ENCODE data around the gene PRAMEF14.
"Not testable (repeated sequence)": the region's sequence is repeated elsewhere in the genome, so short reads cannot be mapped to it uniquely, and the experiment has no call there.

PRAMEF14 gene, protein sequence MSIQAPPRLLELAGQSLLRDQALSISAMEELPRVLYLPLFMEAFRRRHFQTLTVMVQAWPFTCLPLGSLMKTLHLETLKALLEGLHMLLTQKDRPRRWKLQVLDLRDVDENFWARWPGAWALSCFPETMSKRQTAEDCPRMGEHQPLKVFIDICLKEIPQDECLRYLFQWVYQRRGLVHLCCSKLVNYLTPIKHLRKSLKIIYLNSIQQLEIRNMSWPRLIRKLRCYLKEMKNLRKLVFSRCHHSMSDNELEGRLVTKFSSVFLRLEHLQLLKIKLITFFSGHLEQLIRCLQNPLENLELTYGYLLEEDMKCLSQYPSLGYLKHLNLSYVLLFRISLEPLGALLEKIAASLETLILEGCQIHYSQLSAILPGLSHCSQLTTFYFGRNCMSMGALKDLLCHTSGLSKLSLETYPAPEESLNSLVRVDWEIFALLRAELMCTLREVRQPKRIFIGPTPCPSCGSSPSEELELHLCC

DNA sequence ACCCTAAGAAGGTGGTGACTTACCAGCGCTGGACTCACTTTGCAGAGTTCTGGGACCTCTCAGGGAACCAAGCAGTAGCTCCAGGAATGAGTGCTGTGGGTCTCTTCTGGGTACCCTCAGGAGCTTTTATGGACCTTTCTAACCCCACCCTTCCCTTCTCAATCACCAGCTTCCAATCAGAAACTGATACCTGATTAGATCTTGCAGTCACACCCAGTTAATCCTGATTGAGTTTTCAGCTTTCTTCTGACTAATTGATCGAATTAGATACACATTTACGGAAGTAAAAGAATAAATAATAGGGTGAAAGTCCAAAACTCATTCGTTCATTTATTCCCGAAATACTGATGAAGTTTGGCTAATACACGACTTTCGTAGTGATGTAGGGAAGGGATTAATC lies at the start of gene PRAMEF14:
Gene PRAMEF14, minus strand, starts transcription at position 101 of the 400 bp plus-strand sequence. CDS start 1,820 bp downstream, outside the sequence.
- DNase-seq (ENCODE audit: low read depth); H3K4me3 ChIP-seq (ENCODE audit: low read length): not testable (repeated sequence)

DNA sequence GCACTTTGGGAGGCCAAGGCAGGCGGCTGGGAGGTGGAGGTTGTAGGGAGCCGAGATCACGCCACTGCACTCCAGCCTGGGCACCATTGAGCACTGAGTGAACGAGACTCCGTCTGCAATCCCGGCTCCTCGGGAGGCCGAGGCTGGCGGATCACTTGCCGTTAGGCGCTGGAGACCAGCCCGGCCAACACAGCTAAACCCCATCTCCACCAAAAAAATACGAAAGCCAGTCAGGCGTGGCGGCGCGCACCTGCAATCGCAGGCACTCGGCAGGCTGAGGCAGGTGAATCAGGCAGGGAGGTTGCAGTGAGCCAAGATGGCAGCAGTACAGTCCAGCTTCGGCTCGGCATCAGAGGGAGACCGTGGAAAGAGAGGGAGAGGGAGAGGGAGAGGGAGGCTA lies 48.4 kb upstream of the PRAMEF14 start:
- H3K4me3 ChIP-seq (ENCODE audit: low read length); DNase-seq (ENCODE audit: low read depth): not testable (repeated sequence)

DNA sequence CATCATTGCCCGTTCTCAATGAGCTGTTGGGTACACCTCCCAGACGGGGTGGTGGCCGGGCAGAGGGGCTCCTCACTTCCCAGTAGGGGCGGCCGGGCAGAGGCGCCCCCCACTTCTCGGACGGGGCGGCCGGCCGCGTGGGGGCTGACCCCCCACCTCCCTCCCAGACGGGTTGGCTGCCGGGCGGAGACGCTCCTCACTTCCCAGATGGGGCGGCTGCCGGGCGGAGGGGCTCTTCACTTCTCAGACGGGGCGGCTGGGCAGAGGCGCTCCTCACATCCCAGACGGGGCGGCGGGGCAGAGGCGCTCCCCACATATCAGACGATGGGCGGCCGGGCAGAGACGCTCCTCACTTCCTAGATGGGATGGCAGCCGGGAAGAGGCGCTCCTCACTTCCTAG lies 47.8 kb upstream of the PRAMEF14 start:
- DNase-seq (ENCODE audit: low read depth); H3K4me3 ChIP-seq (ENCODE audit: low read length): not testable (repeated sequence)

DNA sequence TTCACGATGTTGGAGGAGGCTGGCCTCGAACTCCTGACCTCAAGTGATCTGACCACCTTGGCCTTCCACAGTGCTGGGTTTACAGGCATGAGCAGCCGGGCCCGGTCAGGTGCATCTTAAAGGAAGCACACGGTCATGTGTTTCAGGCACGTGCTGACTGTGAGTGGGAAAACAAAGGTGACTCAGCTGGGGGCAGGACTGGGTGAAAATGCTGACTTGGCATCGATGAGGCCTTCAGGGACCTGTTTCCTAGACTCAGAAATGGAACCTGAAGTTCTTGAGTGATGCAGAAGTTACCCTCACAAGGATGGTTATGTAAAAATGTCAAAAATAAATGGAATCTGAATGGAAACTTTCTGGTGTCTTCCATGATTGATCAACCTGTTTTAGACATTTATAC lies 46.1 kb upstream of the PRAMEF14 start:
- DNase-seq (ENCODE audit: low read depth); H3K4me3 ChIP-seq (ENCODE audit: low read length): not testable (repeated sequence)

DNA sequence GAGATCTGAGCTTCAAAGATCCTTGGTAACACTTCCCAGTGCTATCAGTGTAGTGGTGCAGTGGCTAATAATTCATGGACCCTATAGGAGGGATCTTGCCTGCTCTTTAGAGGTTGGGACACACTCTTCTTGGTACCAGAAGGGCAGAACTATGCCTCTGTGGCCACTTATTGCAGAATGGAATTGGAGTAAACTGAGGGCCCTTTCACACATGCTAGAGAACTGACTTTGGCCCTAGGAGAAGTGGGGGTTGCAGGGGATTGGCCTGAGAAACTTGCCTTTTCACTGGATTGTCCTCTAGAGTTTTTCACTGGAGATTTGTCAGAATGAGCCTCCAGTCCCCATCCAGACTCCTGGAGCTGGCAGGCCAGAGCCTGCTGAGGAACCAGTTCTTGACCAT lies 42.4 kb upstream of the PRAMEF14 start, which contains the start of gene PRAMEF17:
Gene PRAMEF17, plus strand, starts transcription at position 301 of the 400 bp plus-strand sequence. Its CDS starts 26 bp downstream, at position 327.
- not testable (repeated sequence) for H3K4me3 ChIP-seq (ENCODE audit: low read length); DNase-seq (ENCODE audit: low read depth)

DNA sequence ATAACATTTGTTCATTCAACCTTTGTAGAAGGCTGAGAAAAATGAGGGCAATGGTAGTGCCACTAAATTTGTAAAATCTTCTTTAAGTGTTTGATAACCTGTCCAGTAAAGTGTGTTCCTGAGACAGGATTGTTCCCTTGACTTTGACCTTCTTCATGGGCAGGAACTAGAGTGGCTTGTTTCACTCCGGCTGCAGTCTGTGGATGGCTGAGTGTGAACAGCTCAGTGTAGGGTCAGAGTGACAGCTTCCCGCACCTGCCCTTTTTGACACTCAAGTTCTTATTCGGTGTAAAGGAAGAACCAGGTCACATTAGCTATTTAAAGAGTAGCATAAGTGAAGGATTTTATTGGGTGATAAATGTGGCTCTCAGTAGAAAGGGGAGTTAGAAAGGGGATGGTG lies 33.4 kb upstream of the PRAMEF14 start:
- H3K4me3 ChIP-seq (ENCODE audit: low read length); DNase-seq (ENCODE audit: low read depth): not testable (repeated sequence)

DNA sequence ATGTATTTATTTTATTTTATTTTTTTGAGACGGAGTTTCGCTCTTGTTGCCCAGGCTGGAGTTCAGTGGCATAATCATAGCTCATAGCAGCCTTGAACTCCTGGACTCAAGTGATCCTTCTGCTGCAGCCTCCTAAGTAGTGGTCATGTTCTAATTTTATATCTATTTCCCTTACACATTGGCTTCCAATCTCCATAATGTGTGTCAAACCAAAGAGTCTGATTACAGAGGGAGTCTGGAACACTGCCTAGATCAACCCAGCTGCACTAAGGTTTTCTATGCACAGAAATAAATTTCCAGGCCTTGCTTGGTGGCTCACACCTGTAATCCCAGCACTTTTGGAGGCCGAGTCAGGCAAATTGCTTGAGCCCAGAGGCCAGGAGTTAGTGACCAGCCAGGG lies 32.0 kb upstream of the PRAMEF14 start:
- H3K4me3 ChIP-seq (ENCODE audit: low read length); DNase-seq (ENCODE audit: low read depth): not testable (repeated sequence)

DNA sequence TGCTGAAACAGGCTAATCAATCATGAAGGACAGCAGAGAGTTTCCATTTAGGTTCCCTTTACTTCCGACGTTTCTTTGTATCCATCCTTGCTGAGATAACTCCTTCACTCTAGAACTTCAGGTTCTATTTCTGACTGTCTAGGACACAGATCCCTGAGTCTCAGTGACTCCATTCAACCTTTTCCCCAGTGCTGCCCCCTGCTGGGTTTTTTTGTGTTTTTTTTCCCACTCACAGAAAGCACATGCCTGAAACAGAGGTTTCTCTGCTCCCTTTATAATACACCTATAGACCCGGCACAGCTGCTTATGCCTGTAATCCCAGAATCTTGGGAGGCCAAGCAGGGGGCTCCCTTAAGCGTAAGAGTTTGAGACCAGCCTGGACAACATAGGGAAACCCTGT lies 21.6 kb upstream of the PRAMEF14 start:
- not testable (repeated sequence) for H3K4me3 ChIP-seq (ENCODE audit: low read length); DNase-seq (ENCODE audit: low read depth)

DNA sequence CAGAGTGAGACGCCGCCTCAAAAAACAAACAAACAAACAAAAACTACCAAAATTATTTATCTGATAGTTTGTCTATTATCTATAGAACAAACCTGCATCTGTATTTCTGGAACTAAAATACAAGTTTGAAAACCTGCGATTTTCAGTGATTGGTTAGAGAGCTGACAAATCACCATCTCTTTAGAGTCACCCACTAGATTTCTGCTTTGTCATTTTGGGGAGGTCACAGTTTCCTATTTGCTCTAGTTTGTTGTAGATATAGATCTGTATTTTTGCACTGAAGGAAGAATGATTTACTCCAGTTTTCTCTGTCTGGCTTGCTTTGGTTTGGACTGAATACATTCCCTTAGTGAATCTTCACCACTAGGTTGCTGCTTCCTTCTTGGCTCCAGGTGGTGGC lies 19.6 kb upstream of the PRAMEF14 start:
- H3K4me3 ChIP-seq (ENCODE audit: low read length); DNase-seq (ENCODE audit: low read depth): not testable (repeated sequence)

DNA sequence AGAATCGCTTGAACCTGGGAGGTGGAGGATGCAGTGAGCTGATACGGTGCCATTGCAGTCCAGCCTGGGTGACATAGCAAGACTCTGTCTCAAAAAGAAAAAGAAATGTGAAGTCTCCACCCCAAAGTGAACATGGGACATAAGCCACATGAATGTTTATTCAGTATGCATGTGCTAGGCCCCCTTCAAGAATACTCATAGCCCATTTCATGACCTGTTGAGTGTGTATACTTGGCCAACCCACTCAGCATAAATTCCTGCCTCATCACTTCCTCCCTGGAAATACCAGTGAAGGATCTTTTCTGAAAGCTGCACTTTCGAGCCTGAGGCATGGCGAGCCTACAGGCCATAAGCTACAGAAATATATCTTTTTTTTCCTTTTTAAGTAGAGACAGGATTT lies 18.0 kb upstream of the PRAMEF14 start:
- not testable (repeated sequence) for DNase-seq (ENCODE audit: low read depth)

DNA sequence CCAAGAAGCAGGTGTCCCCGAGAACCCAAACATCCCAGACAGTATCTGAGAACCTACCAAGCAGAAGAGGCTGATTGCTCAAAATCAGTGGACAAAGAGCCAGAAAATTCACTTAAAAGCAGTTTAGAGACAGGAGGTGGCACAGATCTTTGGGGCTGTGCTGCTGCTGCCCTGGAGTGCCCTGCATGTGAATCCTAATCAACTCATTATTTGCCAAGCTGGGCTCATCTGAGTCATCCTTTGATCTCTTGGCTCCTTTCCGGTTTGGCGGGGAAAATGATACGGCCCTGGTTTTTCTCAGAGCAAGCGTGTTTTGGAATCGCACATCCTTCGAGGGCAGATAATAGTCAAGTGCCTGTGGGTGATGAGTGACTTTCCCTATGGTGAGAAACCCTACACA lies 15.4 kb upstream of the PRAMEF14 start:
- DNase-seq (ENCODE audit: low read depth); H3K4me3 ChIP-seq (ENCODE audit: low read length): not testable (repeated sequence)

More for the DNA sequence above, 18.0 kb upstream of the PRAMEF14 start:
- not testable (repeated sequence) for H3K4me3 ChIP-seq (ENCODE audit: low read length)

DNA sequence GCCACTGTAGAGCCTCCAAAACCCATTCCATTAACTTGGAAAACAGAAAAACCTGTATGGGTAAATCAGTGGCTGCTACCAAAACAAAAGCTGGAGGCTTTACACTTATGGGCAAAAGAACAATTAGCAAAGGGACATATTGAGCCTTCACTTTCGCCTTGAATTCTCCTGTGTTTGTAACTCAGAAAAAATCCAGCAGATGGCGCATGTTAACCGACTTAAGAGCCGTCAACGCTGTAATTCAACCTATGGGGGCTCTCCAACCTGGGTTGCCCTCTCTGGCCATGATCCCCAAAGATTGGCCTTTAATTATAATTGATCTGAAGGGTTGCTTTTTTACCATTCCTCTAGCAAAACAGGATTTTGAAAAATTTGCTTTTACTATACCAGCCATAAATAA lies 9.8 kb upstream of the PRAMEF14 start:
- DNase-seq (ENCODE audit: low read depth) = peak; percentile 55
- H3K4me3 ChIP-seq (ENCODE audit: low read length) = not testable (repeated sequence)
- TF ChIP-seq, protein P1, sequence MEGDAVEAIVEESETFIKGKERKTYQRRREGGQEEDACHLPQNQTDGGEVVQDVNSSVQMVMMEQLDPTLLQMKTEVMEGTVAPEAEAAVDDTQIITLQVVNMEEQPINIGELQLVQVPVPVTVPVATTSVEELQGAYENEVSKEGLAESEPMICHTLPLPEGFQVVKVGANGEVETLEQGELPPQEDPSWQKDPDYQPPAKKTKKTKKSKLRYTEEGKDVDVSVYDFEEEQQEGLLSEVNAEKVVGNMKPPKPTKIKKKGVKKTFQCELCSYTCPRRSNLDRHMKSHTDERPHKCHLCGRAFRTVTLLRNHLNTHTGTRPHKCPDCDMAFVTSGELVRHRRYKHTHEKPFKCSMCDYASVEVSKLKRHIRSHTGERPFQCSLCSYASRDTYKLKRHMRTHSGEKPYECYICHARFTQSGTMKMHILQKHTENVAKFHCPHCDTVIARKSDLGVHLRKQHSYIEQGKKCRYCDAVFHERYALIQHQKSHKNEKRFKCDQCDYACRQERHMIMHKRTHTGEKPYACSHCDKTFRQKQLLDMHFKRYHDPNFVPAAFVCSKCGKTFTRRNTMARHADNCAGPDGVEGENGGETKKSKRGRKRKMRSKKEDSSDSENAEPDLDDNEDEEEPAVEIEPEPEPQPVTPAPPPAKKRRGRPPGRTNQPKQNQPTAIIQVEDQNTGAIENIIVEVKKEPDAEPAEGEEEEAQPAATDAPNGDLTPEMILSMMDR (conservative IDR thresholded peaks at IDR 0.05; ENCODE audit: low read length) = peak; percentile 57

DNA sequence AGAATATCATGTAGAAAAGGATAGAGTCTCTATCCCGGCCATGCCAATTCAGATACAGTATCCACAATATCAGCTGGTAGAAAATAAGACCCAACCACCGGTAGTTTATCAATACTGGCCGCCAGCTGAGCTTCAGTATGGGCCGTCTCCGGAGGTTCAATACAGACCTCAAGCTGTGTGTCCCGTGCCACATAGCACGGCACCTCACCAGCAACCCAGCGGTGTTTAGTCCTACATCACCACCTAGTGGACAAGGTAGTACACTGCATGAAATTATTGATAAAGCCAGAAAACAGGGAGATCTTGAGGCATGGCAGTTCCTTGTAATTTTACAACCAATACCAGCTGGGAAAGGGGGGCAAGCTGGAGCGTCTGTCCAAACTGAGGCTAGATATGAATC lies 7.5 kb upstream of the PRAMEF14 start:
- not testable (repeated sequence) for H3K4me3 ChIP-seq (ENCODE audit: low read length); DNase-seq (ENCODE audit: low read depth)

DNA sequence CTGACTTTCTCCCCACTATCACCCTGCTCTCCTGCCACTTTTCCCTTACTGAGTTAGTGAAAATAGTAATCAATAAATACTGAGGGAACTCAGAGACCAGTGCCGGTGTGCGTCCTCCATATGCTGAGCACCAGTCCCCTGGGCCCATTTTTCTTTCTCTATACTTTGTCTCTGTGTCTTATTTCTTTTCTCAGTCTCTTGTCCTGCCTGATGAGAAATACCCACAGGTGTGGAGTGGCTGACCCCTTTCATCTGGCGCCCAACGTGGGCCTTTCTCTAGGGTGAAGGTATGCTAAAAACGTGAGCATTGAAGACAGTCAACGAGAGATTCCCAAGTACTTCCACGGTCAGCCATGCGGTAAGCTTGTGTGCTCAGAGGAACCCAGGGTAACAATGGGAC lies 6.5 kb upstream of the PRAMEF14 start:
- DNase-seq (ENCODE audit: low read depth); H3K4me3 ChIP-seq (ENCODE audit: low read length): not testable (repeated sequence)

DNA sequence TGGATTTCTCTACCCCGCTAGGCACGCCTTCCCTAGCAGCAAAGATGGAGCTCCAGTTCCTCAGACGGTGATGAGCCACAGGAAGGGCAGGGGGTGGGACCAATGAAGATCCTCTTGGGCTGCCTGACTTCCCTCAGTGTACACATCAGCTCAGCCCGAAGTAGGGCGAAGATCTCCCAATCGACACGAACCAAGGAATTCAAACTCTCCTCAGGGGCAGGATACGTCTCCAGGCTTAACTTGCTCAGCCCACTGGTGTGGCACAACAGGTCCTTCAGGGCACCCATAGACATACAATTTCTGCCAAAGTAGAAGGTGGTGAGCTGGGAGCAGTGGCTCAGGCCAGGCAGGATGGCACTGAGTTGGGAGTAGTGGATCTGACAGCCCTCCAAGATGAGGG lies 4.4 kb downstream of the PRAMEF14 start:
- H3K4me3 ChIP-seq (ENCODE audit: low read length); DNase-seq (ENCODE audit: low read depth): not testable (repeated sequence)

DNA sequence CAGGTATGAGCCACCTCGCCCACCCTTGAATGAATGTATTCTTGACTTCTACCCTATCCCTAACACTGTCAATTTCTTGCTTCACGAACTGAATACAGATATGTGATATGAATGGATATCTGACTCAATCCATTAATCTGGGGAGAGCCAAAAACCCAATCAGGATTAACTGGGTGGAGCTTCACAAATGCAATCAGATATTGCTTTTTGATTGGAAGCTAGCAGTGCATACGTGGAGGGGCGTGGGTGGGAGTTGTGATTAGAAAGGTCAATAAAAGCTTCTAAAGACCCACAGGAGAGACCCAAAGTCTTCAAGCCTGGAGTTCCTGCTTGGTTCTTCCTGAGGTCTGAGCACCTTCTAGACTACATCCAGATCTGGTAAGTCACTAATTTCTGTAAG lies 31.7 kb downstream of the PRAMEF14 start, which contains the start of gene PRAMEF15:
Gene PRAMEF15, plus strand, starts transcription at position 301 of the 400 bp plus-strand sequence. CDS start 2,827 bp downstream, outside the sequence.
- DNase-seq (ENCODE audit: low read depth); H3K4me3 ChIP-seq (ENCODE audit: low read length): not testable (repeated sequence)

DNA sequence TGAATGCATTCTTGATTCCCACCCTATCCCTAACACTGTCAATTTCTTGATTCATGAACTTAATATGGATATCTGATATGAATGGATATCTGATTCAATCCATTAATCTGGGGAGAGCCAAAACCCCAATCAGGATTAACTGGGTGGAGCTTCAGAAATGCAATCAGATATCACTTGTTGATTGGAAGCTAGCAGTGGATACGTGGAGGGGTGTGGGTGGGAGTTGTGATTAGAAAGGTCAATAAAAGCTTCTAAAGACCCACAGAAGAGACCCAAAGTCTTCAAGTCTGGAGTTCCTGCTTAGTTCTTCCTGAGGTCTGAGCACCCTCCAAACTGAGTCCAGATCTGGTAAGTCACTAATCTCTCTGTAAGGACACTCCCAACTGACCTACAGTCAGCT lies 43.7 kb downstream of the PRAMEF14 start, which contains the start of gene PRAMEF33:
Gene PRAMEF33, plus strand, starts transcription at position 301 of the 400 bp plus-strand sequence. CDS start 2,416 bp downstream, outside the sequence.
- not testable (repeated sequence) for H3K4me3 ChIP-seq (ENCODE audit: low read length); DNase-seq (ENCODE audit: low read depth)

DNA sequence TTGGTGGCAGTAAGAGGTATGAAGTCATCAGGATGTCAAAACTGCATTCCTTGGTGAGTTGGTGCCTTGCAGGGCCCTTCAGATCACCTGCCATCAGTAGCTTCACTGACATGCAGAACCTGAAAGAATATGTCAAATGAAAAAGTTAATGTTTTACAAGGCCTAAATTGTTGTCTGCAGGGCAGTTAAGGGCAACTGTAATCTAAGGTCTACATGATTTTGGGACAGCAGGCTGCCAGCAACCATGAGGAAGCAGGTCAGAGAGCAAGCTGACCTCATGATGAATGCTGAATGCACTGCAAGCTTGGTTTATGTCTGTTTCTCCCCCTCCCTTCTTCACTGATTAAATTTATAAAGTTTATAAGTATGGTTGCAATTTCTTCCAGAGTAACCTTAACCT lies 44.7 kb downstream of the PRAMEF14 start:
- H3K4me3 ChIP-seq (ENCODE audit: low read length) = not testable (repeated sequence)

DNA sequence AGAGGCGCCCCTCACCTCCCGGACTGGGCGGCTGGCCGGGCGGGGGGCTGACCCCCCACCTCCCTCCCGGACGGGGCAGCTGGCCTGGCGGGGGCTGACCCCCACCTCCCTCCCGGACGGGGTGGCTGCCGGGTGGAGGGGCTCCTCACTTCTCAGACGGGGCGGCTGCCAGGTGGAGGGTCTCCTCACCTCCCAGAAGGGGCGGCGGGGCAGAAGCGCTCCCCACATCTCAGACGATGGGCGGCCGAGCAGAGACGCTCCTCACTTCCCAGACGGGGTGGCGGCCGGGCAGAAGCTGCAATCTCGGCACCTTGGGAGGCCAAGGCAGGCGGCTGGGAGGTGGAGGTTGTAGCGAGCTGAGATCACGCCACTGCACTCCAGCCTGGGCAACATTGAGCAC lies 48.2 kb downstream of the PRAMEF14 start:
- H3K4me3 ChIP-seq (ENCODE audit: low read length); DNase-seq (ENCODE audit: low read depth): not testable (repeated sequence)

More for the DNA sequence above, 44.7 kb downstream of the PRAMEF14 start:
- not testable (repeated sequence) for DNase-seq (ENCODE audit: low read depth)

All from AG10803 (cell line).